ENCODE data around the gene PLEKHG4B. TPM values are rescaled to one million over a fixed set of nuclear protein-coding genes. Genes with fewer than 3 reads are reported as not detected.
"Not testable (repeated sequence)": the region's sequence is repeated elsewhere in the genome, so short reads cannot be mapped to it uniquely, and the experiment has no call there.

PLEKHG4B gene
- polyA plus RNA-seq, 1 donor from 2014 or later = 0.78 TPM

DNA sequence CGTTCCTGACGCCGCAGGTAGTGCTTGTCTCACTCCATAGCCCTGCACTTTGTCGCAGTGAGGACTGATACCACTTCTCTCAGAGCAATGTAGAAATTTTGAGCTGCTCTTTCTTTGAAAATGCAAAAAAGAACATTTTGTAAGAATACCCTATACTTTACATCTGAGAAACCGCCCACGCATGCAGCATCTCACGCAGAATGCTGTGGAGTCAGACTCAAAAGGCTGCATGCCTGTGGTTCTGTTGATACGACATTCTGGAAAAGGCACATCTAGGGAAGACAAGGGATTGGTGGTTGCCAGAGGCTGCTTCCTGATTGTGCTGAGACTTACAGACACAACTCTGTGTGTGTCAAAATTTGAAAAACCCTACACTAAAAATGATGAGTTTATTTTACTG lies 146.0 kb downstream of the PLEKHG4B start:
- H3K9ac ChIP-seq (ENCODE audit: low read length); H3K36me3 ChIP-seq (ENCODE audit: insufficient read depth, low read length); H3K79me2 ChIP-seq (replicated peaks; ENCODE audit: insufficient read depth, low read length); H3K4me2 ChIP-seq (ENCODE audit: low read length); H4K20me1 ChIP-seq (ENCODE audit: insufficient read depth); H2AFZ ChIP-seq (ENCODE audit: low read depth, low read length); H3K27ac ChIP-seq (ENCODE audit: low read length); H3K27me3 ChIP-seq (ENCODE audit: insufficient read depth, low read depth, low read length); H3F3A ChIP-seq (ENCODE audit: insufficient read depth, low read length, poor library complexity, severe bottlenecking); H3K9me2 ChIP-seq (ENCODE audit: insufficient read depth, low read length); H3K4me3 ChIP-seq (ENCODE audit: low read length); H3K9me3 ChIP-seq (ENCODE audit: low read length): not testable (repeated sequence)

Small RNAs within 50 kb of the gene (small RNA-seq; reads per million reads assigned to genes)
- 0 to 1.2 (median 0) reads per million in 3 experiments for gene RF00019

Other genes with a start within 250 kb of the PLEKHG4B start
- gene LRRC14B, start 99.3 kb downstream of the PLEKHG4B start, polyA plus RNA-seq = not detected in 2 replicates
- gene CCDC127, start 126.0 kb downstream of the PLEKHG4B start, polyA plus RNA-seq = 5.2 and 5.4 TPM in 2 replicates
- gene SDHA, start 126.2 kb downstream of the PLEKHG4B start, polyA plus RNA-seq = 70.4 and 72.2 TPM in 2 replicates
- 207 TPM in 2 replicates for gene PDCD6, start 179.5 kb downstream of the PLEKHG4B start, polyA plus RNA-seq
- gene AHRR, start 229.5 kb downstream of the PLEKHG4B start, polyA plus RNA-seq = 0.26 and 0.90 TPM in 2 replicates